Hepatocyte (in vitro differentiated cells): ENCODE data around the gene KATNB1. TPM values are rescaled to one million over a fixed set of nuclear protein-coding genes. Genes with fewer than 3 reads are reported as not detected.

Experiments used
- DNase-seq: peaks from one replicate; pipeline ENCODE4 v3.0.0-alpha.2; 2016; ENCODE audit warnings: low spot score
- H2AFZ ChIP-seq: fragments of 200-600 bp; sonication (generic); 2 replicates; pipeline ENCODE4 v1.6.0; 2016; ENCODE audit warnings: antibody characterized with exemption, mild to moderate bottlenecking
- H3K27ac ChIP-seq: fragments of 200-600 bp; sonication (generic); 2 replicates; pipeline ENCODE4 v1.5.1; 2016; ENCODE audit warnings: mild to moderate bottlenecking
- H3K27me3 ChIP-seq: fragments of 200-600 bp; sonication (generic); 2 replicates; pipeline ENCODE4 v1.6.1; 2016
- H3K36me3 ChIP-seq: fragments of 200-600 bp; sonication (generic); replicated peaks from 2 replicates; pipeline ENCODE4 v1.5.1; 2016; ENCODE audit warnings: low read depth; ENCODE audit not compliant: insufficient read depth
- H3K4me1 ChIP-seq: fragments of 200-600 bp; sonication (generic); 2 replicates; pipeline ENCODE4 v1.5.1; 2016; ENCODE audit warnings: mild to moderate bottlenecking, moderate library complexity; ENCODE audit not compliant: insufficient read depth
- H3K4me2 ChIP-seq: fragments of 200-600 bp; sonication (generic); 2 replicates; pipeline ENCODE4 v1.6.0; 2016
- H3K4me3 ChIP-seq: fragments of 200-600 bp; sonication (generic); 2 replicates; pipeline ENCODE4 v1.5.1; 2016; ENCODE audit warnings: mild to moderate bottlenecking
- H3K79me2 ChIP-seq: fragments of 200-600 bp; sonication (generic); 2 replicates; pipeline ENCODE4 v1.6.0; 2017; ENCODE audit warnings: mild to moderate bottlenecking
- H3K9me2 ChIP-seq: fragments of 200-600 bp; sonication (generic); replicated peaks from 2 replicates; pipeline ENCODE4 v1.6.0; 2017; ENCODE audit warnings: mild to moderate bottlenecking; ENCODE audit not compliant: insufficient read depth
- H3K9me3 ChIP-seq: fragments of 200-600 bp; sonication (generic); 2 replicates; pipeline ENCODE4 v1.5.1; 2016; ENCODE audit warnings: low read depth, mild to moderate bottlenecking
- H4K20me1 ChIP-seq: fragments of 200-600 bp; sonication (generic); 2 replicates; pipeline ENCODE4 v1.6.0; 2016; ENCODE audit warnings: mild to moderate bottlenecking; ENCODE audit not compliant: insufficient read depth, poor library complexity, severe bottlenecking
- CTCF ChIP-seq: fragments of 200-600 bp; sonication (generic); IDR thresholded peaks from 2 replicates; pipeline ENCODE4 v1.5.1; 2016; ENCODE audit warnings: antibody characterized with exemption, mild to moderate bottlenecking; ENCODE audit not compliant: poor library complexity
- EZH2 ChIP-seq: fragments of 200-600 bp; sonication (generic); IDR thresholded peaks from 2 replicates; pipeline ENCODE4 v1.6.1; 2016; ENCODE audit warnings: antibody characterized with exemption, mild to moderate bottlenecking, borderline replicate concordance
- EZH2phosphoT487 ChIP-seq: fragments of 200-600 bp; sonication (generic); IDR thresholded peaks from one replicate; pipeline ENCODE4 v1.6.1; 2018; ENCODE audit warnings: antibody characterized with exemption, mild to moderate bottlenecking, low read depth, moderate library complexity; ENCODE audit not compliant: unreplicated experiment, severe bottlenecking
- WGBS: methylation state at CpG from one replicate; pipeline ENCODE4 v1.1.6; 2016; ENCODE audit warnings: low lambda C conversion rate; ENCODE audit errors: missing lambda C conversion rate; 5-methylcytosine and 5-hydroxymethylcytosine counted together
- polyA plus RNA-seq: library from polyadenylated mRNA; unstranded; fragments of >200 nt; fragmentation: Nextera tagmentation; extraction: Ambion mirVana; gene quantifications from 2 replicates; pipeline ENCODE4 v1.2.1, GENCODE V29; 2016
- total RNA-seq: library from RNA; depleted of rRNA; stranded (reverse); fragments of >200 nt; gene quantifications from 2 replicates; pipeline ENCODE4 v1.2.3, GENCODE V29; 2014

KATNB1 gene
- total and polyA plus RNA-seq, 2 experiments from 2014 or later, result 12.3 to 15.3 TPM

GRCh38 chr16:57747091-57747490 lies 11.5 kb downstream of the KATNB1 start:
- H3K4me1 ChIP-seq, result no peaks in the 10 kb centered on the region
- no peaks in the 10 kb centered on the region for H3K79me2 ChIP-seq
- no peak for TF ChIP-seq CTCF
- TF ChIP-seq EZH2phosphoT487, result no peak
- TF ChIP-seq EZH2, result no peak
- H3K27ac ChIP-seq, result no peak overlapping the region
- no peak overlapping the region for H3K4me2 ChIP-seq
- H3K27me3 ChIP-seq, result no peaks in the 10 kb centered on the region
- H3K4me3 ChIP-seq, result no peak overlapping the region
- H3K9me3 ChIP-seq, result no peaks in the 10 kb centered on the region
- H2AFZ ChIP-seq, result no peak overlapping the region
- 94% methylated on average over 7 of the region's 7 CpGs for WGBS
- H3K36me3 ChIP-seq, result no peaks in the 10 kb centered on the region
- H4K20me1 ChIP-seq, result no peaks in the 10 kb centered on the region
- H3K9me2 ChIP-seq, result no peaks in the 10 kb centered on the region
- DNase-seq, result no peak

DNA sequence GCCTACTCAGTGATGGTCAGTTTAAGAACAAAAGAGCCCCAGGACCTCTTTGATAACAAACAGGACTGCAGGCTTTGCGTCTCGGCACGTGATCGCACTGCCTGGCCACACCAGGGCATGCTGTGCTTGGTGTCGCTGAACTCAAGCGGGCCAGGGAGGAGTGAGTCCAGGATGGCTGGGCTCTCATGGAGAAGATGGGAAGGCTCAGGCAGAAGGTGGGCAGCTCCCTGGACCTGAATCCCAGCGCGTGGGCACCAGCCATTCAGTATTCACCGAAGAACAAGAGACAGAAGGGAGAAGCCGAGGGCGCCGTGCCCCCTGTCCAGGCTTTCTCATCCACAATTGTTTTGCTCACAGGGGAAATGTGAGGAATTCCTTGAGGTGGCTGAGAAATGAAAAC lies 11.9 kb downstream of the KATNB1 start:
- H3K9me3 ChIP-seq, result no peaks in the 10 kb centered on the region
- H4K20me1 ChIP-seq, result no peaks in the 10 kb centered on the region
- no peak for TF ChIP-seq EZH2phosphoT487
- no peak for TF ChIP-seq CTCF
- TF ChIP-seq EZH2, result no peak
- H2AFZ ChIP-seq, result no peak overlapping the region
- no peaks in the 10 kb centered on the region for H3K9me2 ChIP-seq
- no peaks in the 10 kb centered on the region for H3K79me2 ChIP-seq
- H3K27me3 ChIP-seq, result no peaks in the 10 kb centered on the region
- no peak overlapping the region for H3K27ac ChIP-seq
- WGBS, result 94% methylated on average over 12 of the region's 12 CpGs
- H3K36me3 ChIP-seq, result no peaks in the 10 kb centered on the region
- DNase-seq, result no peak
- no peak overlapping the region for H3K4me2 ChIP-seq
- no peak overlapping the region for H3K4me3 ChIP-seq
- no peaks in the 10 kb centered on the region for H3K4me1 ChIP-seq

DNA sequence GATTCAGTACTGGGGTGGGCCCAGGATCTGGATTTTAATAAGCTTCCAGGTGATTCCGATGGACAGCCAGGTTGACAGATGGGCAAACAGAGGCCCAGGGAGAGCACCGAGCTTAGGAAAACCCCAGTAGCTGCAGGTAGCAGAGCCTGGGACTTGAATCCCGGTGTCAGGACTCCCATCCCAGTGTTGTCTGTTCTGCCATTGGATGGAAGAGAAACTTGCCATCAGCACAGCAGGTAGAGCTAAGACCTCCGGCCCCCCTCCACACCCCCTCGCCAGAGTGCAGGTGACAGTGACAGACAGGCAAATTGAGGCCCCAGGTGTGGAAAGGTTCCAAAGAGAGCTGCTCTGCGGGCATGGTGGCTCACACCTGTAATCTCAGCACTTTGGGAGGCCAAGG lies 12.4 kb downstream of the KATNB1 start:
- Histone ChIP-seq H2AFZ (no peak overlapping the region), H3K36me3 (no peaks in the 10 kb centered on the region), H3K4me3 (no peak overlapping the region), H4K20me1 (no peaks in the 10 kb centered on the region), H3K9me2 (no peaks in the 10 kb centered on the region), H3K27ac (no peak overlapping the region), H3K4me1 (no peaks in the 10 kb centered on the region), H3K9me3 (no peaks in the 10 kb centered on the region), H3K4me2 (no peak overlapping the region), H3K79me2 (no peaks in the 10 kb centered on the region), H3K27me3 (no peaks in the 10 kb centered on the region)
- no peak for DNase-seq
- TF ChIP-seq EZH2 (no peak), EZH2phosphoT487 (no peak), CTCF (no peak)
- 87% methylated on average over 6 of the region's 6 CpGs for WGBS

GRCh38 chr16:57748596-57748995 lies 13.0 kb downstream of the KATNB1 start:
- Histone ChIP-seq H3K27ac (no peak overlapping the region), H3K36me3 (no peaks in the 10 kb centered on the region), H3K9me3 (no peaks in the 10 kb centered on the region), H3K79me2 (no peaks in the 10 kb centered on the region), H3K27me3 (no peaks in the 10 kb centered on the region), H2AFZ (no peak overlapping the region), H3K4me1 (no peaks in the 10 kb centered on the region), H4K20me1 (no peaks in the 10 kb centered on the region), H3K4me3 (no peak overlapping the region), H3K9me2 (no peaks in the 10 kb centered on the region), H3K4me2 (no peak overlapping the region)
- DNase-seq, result no peak
- WGBS, result 78% methylated on average over 11 of the region's 11 CpGs
- TF ChIP-seq EZH2phosphoT487 (no peak), EZH2 (no peak), CTCF (no peak)
